ENCODE measurements around the gene ZYX.

DNA sequence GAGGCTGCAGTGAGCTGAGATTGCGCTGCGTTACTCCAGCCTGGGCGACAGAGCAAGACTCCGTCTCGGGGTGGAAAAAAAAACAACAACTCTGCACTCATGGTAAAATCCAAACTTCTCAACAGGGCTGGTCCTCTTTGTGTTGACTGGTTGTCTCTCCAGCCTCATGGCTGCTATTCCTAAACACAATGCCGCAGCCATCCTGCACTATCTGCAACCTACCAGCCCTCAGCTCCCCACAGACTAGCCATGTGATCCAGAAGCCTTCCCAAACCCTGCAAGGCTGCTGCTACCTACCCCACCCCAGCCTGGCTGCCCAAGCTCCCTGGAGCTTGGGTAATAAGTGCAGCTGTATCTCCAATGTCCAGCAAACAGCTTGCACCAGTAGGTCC lies 11.7 kb downstream of the ZYX start:
- no peak for TF ChIP-seq POLR2A (IDR thresholded peaks at IDR 0.05; ENCODE audit: low read depth, low read length)
- no peak for TF ChIP-seq TAF1 (IDR thresholded peaks at IDR 0.05; ENCODE audit: borderline replicate concordance, low read depth, low read length)

Measured in GM12892 (cell line).